Measurements from ENCODE around the gene FBXW7.

The FBXW7 gene

DNA sequence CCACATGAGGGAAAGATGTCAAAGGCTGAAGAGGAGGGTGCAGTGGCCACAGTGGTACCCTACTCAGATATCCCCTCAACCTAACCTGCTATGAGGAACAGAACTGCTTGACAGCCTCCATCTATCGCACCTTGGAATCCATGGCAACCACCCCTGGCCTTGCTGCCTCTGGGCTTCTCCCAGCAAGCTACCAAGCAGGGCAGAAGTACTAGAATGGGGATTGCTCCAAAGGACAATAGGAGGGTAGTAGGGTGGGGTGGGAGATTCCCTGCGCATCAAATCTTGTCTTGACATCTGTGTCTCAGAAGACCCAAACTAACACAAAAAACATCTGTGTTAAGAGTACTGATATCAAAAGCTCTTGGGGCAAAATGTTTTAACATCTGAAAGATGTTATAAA, 118.2 kb downstream of the FBXW7 start:
- DNase-seq, result no peak

DNA sequence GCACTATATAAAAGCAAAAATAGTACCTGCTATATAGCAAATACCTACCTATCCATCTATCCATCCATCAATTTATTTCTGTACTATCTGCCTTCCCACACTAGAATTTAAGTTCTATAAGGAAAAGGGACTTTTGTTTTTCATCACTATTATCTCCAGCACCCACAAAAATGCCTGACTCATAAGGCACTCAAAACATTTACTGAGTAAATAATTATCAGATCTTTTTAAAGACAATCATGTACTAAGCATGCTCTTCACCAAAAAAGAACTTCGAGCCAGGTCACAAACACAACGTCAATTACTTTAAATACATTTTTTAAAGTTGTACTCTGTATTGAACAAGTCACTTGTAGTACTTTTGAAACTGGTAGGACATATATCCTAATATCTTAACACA, 119.9 kb downstream of the FBXW7 start:
- no peak for DNase-seq

DNA sequence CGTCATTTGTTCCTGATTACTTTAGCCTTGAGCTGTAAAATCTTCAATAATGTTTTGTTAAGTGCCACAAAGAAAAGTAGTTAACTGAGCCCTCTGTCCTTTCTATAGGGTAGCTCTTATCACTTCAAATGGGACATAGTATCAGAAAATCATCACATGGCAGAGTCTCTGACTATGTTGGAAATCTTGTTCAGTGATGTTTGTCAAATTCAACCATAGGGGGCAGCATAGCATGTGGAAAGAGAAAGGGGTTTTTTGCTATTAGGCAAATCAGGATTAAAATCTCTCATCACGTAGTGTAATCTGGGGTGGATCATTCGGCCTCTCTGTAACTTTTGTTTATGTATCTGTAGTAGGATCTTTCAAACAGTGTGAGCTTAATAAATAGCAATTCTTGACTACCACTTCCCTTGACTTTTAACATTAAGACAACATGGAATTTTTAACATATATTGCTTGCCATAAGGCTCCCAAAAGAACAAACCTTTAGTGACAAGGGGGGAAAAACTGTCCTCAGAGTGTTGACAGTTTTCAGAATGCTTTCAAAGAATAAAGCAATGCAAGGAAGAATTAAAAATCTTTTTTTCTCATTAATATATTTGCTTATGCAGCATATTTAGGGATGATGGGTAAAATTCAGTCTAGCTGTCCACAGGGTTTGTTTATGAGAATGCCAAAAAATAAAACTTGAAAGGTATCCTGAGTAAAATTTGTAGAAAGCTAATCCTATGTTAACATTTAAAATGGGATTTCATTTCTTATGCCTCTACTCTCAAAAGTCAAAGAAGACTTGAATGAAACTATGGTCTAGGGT, 127.2 kb downstream of the FBXW7 start:
- DNase-seq, result peak; percentile 0

DNA sequence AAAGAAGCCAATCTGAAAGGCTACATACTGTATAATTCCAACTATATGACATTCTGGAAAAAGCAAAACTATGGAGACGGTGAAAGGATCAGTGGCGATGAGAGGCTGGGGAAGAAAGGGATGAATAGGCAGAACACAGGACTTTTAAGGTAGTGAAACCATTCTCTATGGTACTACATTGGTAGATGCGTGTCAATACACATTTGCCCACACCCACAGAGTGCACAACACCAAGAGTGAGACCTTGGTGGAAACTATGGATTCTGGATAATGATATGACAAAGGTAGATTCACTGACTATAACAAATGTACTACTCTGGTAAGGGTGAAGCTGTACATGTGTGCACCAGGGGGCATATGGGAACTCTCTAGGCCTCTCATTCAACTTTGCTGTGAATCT, 134.5 kb downstream of the FBXW7 start:
- no peak for DNase-seq

DNA sequence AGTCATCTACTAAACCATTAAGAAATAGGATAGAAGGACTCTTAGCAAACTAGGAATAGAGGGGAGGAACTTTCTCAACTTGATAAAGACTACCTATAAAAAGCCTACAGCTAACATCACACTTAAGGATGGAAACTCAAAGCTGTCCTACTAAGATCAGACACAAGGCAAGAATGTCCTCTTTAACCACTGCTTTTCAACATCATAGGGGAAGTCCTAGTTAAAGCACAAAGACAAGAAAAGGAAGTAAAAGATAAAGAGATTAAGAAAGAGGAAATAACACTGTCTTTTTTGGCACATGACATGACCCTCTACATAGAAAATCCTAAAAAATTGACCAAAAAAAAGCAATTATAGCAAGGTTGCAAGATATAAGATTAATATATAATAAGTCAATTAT, 136.6 kb downstream of the FBXW7 start:
- DNase-seq, result no peak

DNA sequence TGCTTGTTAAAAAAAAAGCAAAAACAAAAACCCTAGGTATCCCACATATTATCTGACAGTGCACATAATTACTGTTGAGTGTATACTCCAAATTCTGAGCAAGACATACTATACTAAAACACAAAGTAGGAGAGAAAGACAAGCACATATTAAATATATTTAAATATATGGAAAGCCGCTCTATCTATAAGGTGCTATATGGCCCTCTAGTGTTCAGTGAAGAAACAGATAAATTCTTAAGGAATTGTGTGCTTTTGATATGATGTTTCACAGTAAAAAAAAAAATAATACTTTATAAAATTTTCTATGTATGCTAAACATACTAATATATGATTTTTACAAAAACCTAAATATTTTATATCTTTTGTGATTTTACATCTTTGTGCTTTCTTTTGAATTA, 137.8 kb downstream of the FBXW7 start:
- DNase-seq, result no peak

DNA sequence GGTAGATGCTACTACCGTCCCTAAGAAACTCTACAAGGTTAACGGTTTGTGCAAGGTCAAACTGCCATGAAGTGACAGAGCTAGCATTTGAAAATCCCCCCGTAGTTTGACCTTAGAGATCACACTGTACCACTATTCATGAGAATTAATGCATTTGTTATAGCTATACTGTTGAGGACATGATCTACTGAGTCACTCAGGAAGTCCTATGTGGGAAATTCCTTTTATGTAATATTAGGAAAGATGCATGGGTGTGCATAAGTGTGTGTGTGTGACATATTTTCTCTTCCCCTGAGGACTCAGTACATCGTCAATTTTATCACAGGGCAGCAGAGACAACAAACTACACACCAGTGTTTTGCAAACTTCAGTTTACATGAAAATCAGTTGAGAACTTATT, 141.1 kb downstream of the FBXW7 start:
- no peak for DNase-seq

DNA sequence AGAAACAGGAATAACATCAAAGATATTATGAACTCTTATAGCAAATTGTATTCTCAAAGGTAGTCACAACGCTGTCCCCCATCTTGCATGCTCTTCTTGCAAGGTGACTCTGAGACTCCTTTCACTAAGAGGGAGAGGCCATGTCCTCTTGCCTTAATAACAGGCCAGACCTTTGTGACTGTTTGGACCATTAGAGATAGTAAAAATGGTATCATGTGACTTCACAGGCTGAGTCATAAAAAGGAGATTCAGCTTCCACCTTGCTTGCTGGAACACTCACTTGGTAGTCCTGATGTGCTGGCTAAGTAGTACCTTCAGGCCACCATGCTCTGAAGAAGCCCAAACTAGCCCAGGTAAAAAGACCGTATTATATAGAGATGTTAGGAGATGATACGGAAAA, 143.8 kb downstream of the FBXW7 start:
- DNase-seq, result no peak

DNA sequence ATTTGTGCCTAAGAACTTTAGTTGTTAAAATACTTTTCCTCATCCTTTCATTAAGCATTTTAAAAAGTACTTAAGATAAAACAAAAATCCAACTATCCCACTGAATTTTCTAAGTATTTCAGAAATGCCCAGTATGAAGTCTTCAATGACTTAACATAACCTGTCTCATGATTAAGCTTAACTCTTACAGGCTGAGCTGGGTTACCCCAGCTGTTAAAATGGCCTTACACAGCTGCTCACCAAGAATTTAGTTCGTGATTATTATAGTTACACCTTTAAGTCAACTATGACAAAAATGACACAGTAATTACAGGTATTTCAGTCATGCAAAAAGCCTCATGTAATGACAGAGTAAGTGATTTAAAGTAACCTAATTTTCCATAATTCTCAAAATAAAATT, 145.7 kb downstream of the FBXW7 start:
- no peak for DNase-seq

DNA sequence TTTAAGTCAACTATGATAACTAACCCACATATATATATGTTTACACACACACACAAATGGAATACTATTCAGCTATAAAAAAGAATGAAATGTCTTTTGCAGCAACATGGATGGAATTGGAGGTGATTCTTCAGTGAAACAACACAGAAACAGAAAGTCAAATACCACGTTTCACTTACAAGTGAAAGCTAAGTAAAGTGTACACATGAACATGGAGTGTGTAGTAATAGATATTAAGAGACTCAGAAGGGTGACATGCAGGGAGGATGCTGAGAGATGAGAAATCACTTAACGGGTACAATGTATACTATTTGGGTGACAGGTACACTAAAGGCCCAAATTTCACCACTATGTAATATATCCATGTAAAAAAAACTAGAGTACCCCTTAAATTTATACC, 146.5 kb downstream of the FBXW7 start:
- no peak for DNase-seq

DNA sequence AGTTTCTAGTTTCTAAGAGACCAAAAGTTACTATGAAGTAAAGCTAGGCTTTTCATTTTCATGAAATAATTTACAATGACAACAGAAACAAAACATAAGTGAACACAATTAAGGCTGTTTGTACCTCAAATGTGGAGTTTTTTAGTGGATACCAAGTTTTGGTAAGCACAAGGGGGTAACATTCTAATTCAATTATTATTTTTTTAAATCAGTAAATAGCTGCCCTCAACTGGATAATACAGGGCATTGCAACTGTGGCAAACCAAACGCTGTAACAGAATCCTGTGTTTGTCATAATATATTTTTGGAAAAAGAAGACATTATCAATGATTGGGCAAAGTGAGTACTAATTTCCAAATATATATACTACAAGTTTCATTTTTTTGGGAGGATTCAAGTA, 150.3 kb downstream of the FBXW7 start:
- peak; percentile 3 for DNase-seq

DNA sequence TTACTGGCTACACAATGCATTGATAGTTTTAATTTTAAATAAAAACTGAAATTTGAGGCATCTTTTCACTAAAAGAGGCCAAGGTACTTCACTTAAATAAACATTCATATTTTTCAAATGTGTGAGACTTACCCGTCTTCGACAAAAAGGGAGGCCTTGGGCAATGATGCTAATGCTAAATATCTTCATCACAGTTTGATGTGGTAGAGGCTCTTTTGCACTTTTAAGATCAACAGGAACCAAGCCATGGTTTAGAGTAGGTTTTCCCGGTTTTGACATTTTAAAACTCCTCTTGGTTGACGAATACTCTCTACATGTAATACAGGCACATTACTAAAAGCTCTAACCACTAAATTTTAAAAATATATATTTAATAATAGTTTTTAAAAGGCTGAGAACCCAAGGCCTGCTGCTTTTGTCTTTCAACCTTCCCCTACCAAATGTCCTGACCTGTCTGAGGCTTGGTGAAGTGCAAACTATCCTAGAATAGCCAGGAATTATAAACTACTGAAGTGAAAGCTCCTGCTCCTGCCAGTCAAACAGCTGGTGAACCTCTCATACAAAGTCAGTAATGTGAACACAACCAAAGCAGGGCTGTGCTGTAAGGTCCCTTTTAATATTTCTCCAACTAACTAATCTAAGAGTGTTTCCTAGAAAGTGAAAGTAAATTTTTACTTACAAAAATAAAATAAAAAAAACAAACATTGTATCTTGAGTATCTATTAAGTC, 153.7 kb downstream of the FBXW7 start:
- DNase-seq, result no peak

DNA sequence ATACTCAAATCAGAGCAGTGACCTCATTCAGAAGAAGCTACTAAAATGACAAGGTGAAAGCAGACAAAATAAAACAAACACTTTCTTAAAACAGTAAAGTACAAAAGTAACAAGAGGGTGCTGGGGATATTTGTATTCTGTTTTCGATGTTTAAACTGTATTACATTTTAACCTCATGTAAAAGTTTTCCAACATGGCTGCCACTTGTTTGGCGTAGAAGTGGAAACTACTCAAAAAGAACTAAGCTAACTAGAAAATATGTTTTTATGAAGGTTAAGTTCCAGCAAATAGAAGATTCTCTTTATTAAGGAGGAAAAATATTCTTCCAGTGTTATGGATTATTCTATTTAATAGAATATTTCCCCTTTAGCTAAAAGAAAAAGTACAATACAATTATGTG, 155.0 kb downstream of the FBXW7 start:
- DNase-seq, result no peak

DNA sequence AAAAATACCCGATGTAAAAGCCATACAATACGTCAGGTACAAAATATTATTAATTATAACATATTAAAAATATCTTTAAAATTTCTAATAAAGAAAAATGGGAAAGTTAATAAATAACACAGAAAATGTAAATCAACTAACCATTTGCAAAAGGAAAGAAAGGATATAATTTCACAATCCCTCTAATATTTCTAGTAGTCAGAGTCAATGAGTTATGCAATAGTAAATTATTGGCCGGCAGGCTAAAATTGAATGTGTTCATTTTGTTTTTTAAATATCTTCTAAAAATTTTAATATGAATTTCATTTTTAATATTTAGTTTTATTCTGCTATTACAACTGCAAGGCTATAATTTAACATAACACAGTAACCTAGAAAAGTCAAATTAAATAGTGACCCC, 155.7 kb downstream of the FBXW7 start:
- no peak for DNase-seq

DNA sequence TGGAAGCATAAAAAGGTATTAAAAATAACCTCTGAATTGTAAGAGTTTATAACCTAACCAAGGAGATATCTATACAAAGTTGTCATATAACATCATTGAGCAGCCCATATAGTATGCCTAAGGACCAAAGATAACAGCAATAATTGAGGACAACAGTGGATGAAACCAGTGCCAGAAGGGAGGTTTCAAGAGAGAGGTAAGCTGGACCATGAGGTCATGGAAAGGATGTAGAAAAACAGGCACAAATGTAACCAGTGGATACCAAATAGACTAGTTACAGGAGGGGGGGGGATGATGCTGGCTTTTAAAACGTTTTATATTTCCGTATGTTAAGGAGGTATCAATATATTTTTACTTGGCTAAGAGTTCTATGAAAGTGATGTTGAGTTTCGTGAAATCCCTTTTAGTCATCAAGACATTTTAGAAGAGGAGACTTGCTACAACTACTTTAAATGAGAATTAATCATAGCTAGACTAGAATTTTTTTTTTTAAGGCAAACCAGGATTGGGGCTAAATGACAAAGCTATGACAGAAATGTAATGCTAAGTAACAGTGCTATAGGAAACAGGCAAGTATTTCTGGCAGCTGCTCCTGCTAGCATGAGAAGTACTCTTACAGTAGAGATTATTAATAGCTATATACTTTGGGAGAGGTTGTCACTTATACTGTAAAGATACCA, 161.1 kb downstream of the FBXW7 start:
- DNase-seq, result no peak

DNA sequence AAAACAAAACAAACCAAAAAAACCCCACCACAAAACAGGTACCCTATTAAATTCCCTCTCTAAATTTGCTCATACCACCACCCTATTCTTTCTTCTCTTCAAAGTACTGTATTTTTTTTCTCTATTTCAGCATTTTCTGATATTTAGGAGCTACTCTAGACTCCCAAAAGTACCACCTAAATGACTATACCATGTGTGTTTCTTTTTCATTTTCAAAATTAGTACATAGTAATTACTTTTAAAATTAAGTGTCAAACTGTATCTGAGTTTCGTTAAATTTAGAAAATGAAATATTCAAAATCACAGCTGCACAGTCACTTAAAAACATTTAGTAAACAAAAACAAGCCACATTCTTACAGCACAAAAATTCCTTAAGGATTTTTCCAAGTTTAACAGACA, 161.7 kb downstream of the FBXW7 start:
- no peak for DNase-seq

DNA sequence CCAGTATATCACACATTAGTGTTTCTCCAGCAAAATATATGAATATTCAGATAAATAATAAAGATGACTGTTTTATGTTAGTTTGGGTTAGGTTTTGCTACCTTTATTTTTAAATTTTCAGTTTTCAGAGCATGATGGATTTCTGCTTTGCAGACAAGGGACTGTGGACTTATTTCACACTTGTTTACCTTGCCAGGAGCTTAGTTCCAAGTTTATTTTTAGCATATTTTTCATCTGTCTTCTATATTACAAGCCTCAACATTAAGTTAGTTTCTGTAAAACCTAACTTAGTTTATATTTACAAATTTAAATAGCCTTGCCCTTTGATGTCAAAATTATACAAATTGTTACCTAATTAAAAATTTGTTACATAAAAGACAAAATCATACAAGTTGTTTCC, 163.4 kb downstream of the FBXW7 start:
- no peak for DNase-seq

DNA sequence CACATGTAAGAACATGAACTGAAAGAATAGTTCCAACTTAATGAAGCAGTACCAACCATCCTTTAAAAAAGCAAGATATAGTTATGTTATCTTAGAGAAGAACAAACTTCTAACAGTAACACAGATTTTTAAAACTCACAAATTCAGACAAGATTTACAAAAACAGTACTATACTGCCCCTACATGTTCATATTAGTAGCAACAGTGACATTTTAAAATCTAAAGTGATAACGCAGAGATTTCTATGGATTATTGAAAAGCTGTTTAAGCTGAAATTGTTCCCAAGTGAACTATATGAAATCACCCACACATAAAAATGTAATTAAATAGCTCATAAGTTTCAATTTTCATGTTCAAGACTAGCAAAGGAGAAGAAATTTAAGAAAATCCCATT, 166.0 kb downstream of the FBXW7 start:
- DNase-seq, result no peak

DNA sequence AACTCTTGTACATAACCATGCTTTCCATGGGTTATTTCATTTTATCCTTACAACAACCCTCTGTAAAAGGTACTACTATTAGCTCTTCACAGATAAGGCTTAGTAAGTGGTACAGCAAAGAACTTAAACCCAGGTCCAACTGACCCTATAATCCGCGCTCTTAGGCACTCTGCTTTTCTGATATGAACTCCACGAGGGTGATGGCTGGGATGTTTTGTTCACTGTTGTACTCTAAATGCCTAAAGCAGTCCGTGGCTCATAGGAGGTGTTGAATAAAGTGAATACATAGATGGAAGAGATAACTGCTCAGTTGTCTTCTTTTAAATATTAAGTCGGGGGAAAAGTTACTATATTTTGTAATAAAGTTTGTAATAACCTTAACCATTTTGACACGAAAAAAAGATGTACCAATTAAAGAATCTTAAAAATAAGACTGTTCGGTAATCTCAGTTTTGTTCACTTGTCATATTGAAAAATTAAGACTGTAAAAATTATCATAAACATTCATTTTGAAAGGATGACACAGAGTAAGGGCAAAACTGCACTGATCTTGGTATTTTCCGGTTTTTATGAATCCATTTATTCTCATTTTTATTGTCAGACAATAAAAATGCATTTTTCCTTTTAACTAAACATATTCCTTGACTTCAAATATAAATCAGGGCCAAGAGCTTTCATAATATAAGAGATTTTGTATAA, 166.5 kb downstream of the FBXW7 start:
- DNase-seq, result no peak

DNA sequence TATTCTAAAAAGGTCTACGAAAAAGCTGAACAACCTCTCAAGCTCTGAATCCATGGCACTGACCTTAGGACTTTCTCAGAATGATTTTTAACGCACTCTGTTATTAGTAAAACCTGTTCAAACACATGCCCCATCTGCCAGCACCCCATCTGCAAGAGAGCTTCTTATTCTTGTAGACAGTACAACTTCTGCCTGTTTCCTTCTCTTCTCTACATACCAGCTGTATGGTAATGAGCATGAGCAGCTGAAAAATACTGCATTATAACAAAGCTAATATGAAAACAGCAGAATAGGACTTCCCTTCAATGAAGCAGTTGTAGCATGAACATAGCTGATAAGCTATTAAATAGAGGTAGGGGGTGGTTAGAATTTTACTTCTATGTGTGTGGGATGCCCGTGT, 167.9 kb downstream of the FBXW7 start:
- peak; percentile 14 for DNase-seq

DNA sequence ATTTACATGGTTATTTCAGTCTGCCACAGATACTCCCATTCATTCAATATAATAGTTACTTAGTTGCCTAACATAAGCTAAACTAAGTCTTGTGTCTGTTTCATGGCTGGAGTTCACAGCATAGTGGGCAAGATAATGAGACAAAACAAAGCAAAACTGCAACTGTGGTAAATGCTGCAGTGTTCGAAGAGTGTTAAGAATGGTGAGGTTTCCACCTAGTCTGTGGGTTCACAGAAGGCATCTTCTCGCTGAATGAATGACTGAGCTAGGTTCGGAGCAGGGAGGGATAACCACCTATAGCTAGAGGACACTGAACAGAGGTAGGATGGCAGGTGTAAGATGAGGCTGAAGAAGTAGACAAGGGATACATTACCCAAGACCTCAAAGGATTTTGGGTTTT, 171.0 kb downstream of the FBXW7 start:
- no peak for DNase-seq

DNA sequence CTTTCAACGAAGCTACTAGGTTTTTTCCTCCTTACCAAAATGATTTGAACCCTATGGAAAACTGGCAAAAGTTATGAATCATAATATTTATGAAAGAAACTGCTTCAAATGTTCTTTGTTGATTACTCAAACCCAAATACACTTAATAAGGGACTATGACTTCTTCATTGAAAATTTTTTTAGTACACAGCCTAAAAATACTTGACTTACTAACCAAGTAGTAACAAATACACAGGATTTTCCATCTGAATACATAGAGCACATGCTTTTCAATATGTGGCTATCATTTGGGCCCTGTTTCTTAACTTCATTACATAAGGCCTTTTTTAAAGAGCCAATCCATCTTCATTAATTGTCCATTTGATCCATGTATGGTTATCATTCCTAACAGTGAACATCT, 171.5 kb downstream of the FBXW7 start:
- no peak for DNase-seq

DNA sequence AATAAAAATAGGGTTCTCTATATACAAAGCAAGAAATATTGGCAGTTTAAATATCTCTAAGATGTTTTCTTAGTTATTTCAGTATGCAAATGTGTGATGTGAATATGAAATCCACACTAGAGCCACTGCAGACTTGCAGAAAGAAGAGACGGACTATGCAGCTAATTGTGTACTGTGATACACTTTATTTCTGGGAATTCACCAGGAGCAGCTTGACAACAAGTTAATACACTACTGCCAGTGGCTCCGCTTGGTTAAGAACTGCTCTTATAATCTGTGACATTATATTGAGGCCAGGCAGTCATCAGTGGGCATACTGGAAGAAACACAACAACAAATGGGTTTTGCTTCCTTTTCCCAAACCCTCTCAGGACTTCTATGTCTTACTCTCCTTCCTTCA, 172.0 kb downstream of the FBXW7 start:
- DNase-seq, result no peak

DNA sequence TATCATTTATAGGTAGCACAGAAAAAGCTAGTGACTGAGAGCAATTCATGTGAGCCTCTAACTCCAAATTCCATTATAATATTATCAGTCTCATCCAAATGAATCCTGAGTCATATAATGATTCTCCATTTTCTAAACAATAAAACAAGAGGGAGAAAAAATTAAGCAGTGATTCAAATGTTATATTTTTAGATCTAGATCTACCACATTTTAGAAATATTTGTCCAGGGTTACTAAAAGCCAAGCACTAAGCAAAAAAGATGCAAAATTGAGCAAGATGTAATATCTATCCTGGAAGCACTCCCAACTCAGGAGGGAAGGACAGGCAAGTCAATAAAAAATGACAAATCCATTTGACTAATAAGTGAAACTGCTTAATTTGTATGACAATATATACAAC, 172.8 kb downstream of the FBXW7 start:
- no peak for DNase-seq
